HepG2 (cell line): ENCODE results near the gene PDE3B. TPM values are rescaled to one million over a fixed set of nuclear protein-coding genes. Genes with fewer than 3 reads are reported as not detected.
"Not testable (repeated sequence)": the region's sequence is repeated elsewhere in the genome, so short reads cannot be mapped to it uniquely, and the experiment has no call there.

Source experiments
- ATAC-seq: fragments of 200-7000 bp; cut with Tn5 transposase; 3 replicates; pipeline ENCODE4 v1.9.1; 2020; ENCODE audit warnings: mild to moderate bottlenecking, moderate library complexity
- BruUV-seq: library from RNA; stranded (reverse); fragments of 400-500 nt; replicated peaks from 2 replicates; lab custom pipeline; 2021; lab: Mats Ljungman, UMichigan
- CTCF ChIA-PET: fragments of 300-600 bp; formaldehyde crosslinking; extraction: SDS; loops from one replicate; lab custom pipeline; 2021; ENCODE audit warnings: low total read pairs, inconsistent platforms, low intra/inter-chr PET ratio; lab: Yijun Ruan, JAX
- POLR2A ChIA-PET: fragments of 350-600 bp; sonication (Branson Sonifier 250); formaldehyde crosslinking; loops from one replicate; lab custom pipeline; 2020; ENCODE audit warnings: antibody characterized with exemption, inconsistent platforms; lab: Yijun Ruan, JAX
- DNase-seq: peaks from one replicate; pipeline ENCODE4 v3.0.0-alpha.2; 2015; ENCODE audit warnings: low spot score
- FAIRE-seq: peaks from 3 replicates; lab custom pipeline; 2011; peaks lifted over from hg19 to GRCh38; lab: Jason Lieb, UNC
- H2AFZ ChIP-seq: one replicate; pipeline ENCODE4 v1.6.1; 2011; ENCODE audit warnings: low read length, inconsistent platforms
- H3K27ac ChIP-seq: fragments of 300-600 bp; 3 replicates; pipeline ENCODE4 v1.8.0; 2011; ENCODE audit warnings: mixed run types, mild to moderate bottlenecking, mixed read lengths, low read length, inconsistent platforms; ENCODE audit not compliant: insufficient read depth; ENCODE audit errors: extremely low read length
- H3K27me3 ChIP-seq, 2 experiments: fragments of 200-600 bp in 1 of 2; 2 replicates in 1 of 2; 3 replicates in 1 of 2; pipeline versions ENCODE4 v1.6.0 to v1.8.0; 2011; ENCODE audit warnings: low read length in 2 of 2, mild to moderate bottlenecking in 2 of 2, moderate library complexity in 2 of 2, inconsistent platforms in 1 of 2; ENCODE audit not compliant: insufficient read depth in 2 of 2, control insufficient read depth in 1 of 2
- H3K36me3 ChIP-seq, 2 experiments: fragments of 200-600 bp in 1 of 2; replicated peaks in 1 of 2; 2 replicates in 1 of 2; 3 replicates in 1 of 2; pipeline versions ENCODE4 v1.5.1 to v1.8.0; 2011; ENCODE audit warnings: low read length in 2 of 2, inconsistent platforms in 1 of 2; ENCODE audit not compliant: insufficient read depth in 2 of 2, control insufficient read depth in 1 of 2
- H3K4me1 ChIP-seq: 2 replicates; pipeline ENCODE4 v1.5.1; 2012; ENCODE audit warnings: low read length, inconsistent platforms; ENCODE audit not compliant: insufficient read depth
- H3K4me2 ChIP-seq: 2 replicates; pipeline ENCODE4 v1.6.0; 2011; ENCODE audit warnings: low read depth, low read length, inconsistent platforms
- H3K4me3 ChIP-seq, 3 experiments: fragments of 200-600 bp in 1 of 3; sonication (generic), shearing (Covaris generic) in 1 of 3; replicated peaks in 1 of 3; 2 replicates each; pipeline ENCODE4 v1.5.1; 2011 to 2016; ENCODE audit warnings: low read length in 3 of 3, inconsistent platforms in 2 of 3, low read depth in 2 of 3, mild to moderate bottlenecking in 2 of 3, control low read depth in 1 of 3, mixed read lengths in 1 of 3; ENCODE audit not compliant: insufficient read depth in 1 of 3
- H3K79me2 ChIP-seq: one replicate; pipeline ENCODE4 v1.6.1; 2011; ENCODE audit warnings: low read length, inconsistent platforms; ENCODE audit not compliant: insufficient read depth
- H3K9ac ChIP-seq: 2 replicates; pipeline ENCODE4 v1.6.0; 2011; ENCODE audit warnings: mild to moderate bottlenecking, low read depth, low read length, inconsistent platforms; ENCODE audit not compliant: insufficient read depth
- H3K9me3 ChIP-seq: 2 replicates; pipeline ENCODE4 v1.5.1; 2012; ENCODE audit warnings: mild to moderate bottlenecking, low read length
- H4K20me1 ChIP-seq: 2 replicates; pipeline ENCODE4 v1.6.0; 2011; ENCODE audit warnings: inconsistent platforms, mild to moderate bottlenecking, low read length, moderate library complexity; ENCODE audit not compliant: insufficient read depth
- ARNT ChIP-seq: fragments of 450-650 bp; IDR thresholded peaks from 2 replicates; pipeline ENCODE4 v1.6.1; 2017
- GLMP ChIP-seq: sonication (generic); formaldehyde crosslinking; IDR thresholded peaks from 2 replicates; pipeline ENCODE4 v1.9.0; 2021; ENCODE audit warnings: missing genetic modification reagents, mild to moderate bottlenecking, borderline replicate concordance
- HOXA5 ChIP-seq: sonication (generic); formaldehyde crosslinking; IDR thresholded peaks from 2 replicates; pipeline ENCODE4 v1.4.0; 2020; ENCODE audit warnings: missing genetic modification reagents
- NR3C1 ChIP-seq: sonication (generic); formaldehyde crosslinking; IDR thresholded peaks from 2 replicates; pipeline ENCODE4 v1.4.0; 2020; ENCODE audit warnings: missing genetic modification reagents
- POLR2G ChIP-seq: fragments of 200-400 bp; formaldehyde crosslinking; IDR thresholded peaks from 2 replicates; pipeline ENCODE4 v1.6.1; 2018; ENCODE audit warnings: mild to moderate bottlenecking, low read depth, low read length, moderate library complexity
- SALL2 ChIP-seq: sonication (generic); formaldehyde crosslinking; IDR thresholded peaks from 2 replicates; pipeline ENCODE4 v1.8.1; 2023; ENCODE audit warnings: mild to moderate bottlenecking, missing genetic modification reagents, inconsistent platforms
- SMARCE1 ChIP-seq: fragments of 450-650 bp; IDR thresholded peaks from 2 replicates; pipeline ENCODE4 v1.6.1; 2017; ENCODE audit warnings: borderline replicate concordance
- SRF ChIP-seq: IDR thresholded peaks from 2 replicates; pipeline ENCODE4 v1.6.1; 2011; ENCODE audit warnings: mild to moderate bottlenecking, low read depth, low read length, moderate library complexity
- THYN1 ChIP-seq: sonication (generic); formaldehyde crosslinking; IDR thresholded peaks from 2 replicates; pipeline ENCODE4 v1.8.1; 2023; ENCODE audit warnings: low read depth, mild to moderate bottlenecking, moderate library complexity, missing genetic modification reagents, borderline replicate concordance
- ZHX1 ChIP-seq: sonication (generic); formaldehyde crosslinking; IDR thresholded peaks from 2 replicates; pipeline ENCODE4 v1.8.1; 2022; ENCODE audit warnings: low read depth, mild to moderate bottlenecking, missing genetic modification reagents
- ZNF24 ChIP-seq: fragments of 450-650 bp; IDR thresholded peaks from 2 replicates; pipeline ENCODE4 v1.6.1; 2017; ENCODE audit warnings: antibody characterized with exemption, mild to moderate bottlenecking
- ZNF510 ChIP-seq: sonication (generic); formaldehyde crosslinking; IDR thresholded peaks from 2 replicates; pipeline ENCODE4 v1.4.0; 2020; ENCODE audit warnings: low read depth, mild to moderate bottlenecking, missing genetic modification reagents
- ZNF841 ChIP-seq: sonication (generic); formaldehyde crosslinking; IDR thresholded peaks from 2 replicates; pipeline ENCODE4 v1.8.1; 2023; ENCODE audit warnings: missing genetic modification reagents, borderline replicate concordance
- WGBS: methylation state at CpG from one replicate; pipeline ENCODE4 v1.1.6; 2017; ENCODE audit warnings: low lambda C conversion rate; 5-methylcytosine and 5-hydroxymethylcytosine counted together
- in situ Hi-C: cut with HindIII; loops from 2 replicates; pipeline ENCODE4 v1.10.0; 2017; ENCODE audit warnings: low pct_unique_long_range_greater_than_20kb; ENCODE audit not compliant: extremely low pct_ligation_motif_present
- intact Hi-C: fragments of 100-400 bp; cut with micrococcal nuclease; formaldehyde crosslinking; loops from one replicate; pipeline ENCODE4 v1.10.0; 2022; ENCODE audit not compliant: unreplicated experiment
- polyA plus RNA-seq, 8 experiments: library from polyadenylated mRNA; depleted of rRNA in 3 of 8; stranded (reverse) in 7 of 8; unstranded in 1 of 8; fragments of >200 nt; fragmentation: Illumina TruSeq in 4 of 8; extraction: Trizol in 4 of 8; gene quantifications; 2 replicates each; pipeline versions ENCODE4 v1.2.1 to v1.2.3, GENCODE V29; 2011 to 2016; ENCODE audit warnings: low read depth in 4 of 8, missing spikeins in 1 of 8, mixed read lengths in 1 of 8; ENCODE audit not compliant: insufficient read depth in 1 of 8
- total RNA-seq, 5 experiments: library from RNA; depleted of rRNA; stranded (reverse); fragments of >200 nt; fragmentation: Illumina TruSeq; extraction: Trizol; gene quantifications; 2 replicates each; pipeline ENCODE4 v1.2.3, GENCODE V29; 2016; ENCODE audit warnings: low read depth in 1 of 5

PDE3B gene
- total and polyA plus RNA-seq, 2 of the 13 experiments (the other 11 are each of a cell fraction or from before 2014, with no cell fraction given), result 14.1 to 26.5 TPM

- H3K4me3 ChIP-seq, POLR2A ChIA-PET, H3K4me2 ChIP-seq, H3K9ac ChIP-seq, CTCF ChIA-PET, DNase-seq, H3K27ac ChIP-seq, H3K36me3 ChIP-seq, FAIRE-seq, H2AFZ ChIP-seq, H3K9me3 ChIP-seq, ATAC-seq, H3K27me3 ChIP-seq, in situ Hi-C loops, BruUV-seq, H4K20me1 ChIP-seq: not testable (repeated sequence)
- WGBS, result 94% methylated on average over 2 of the region's 6 CpGs
- peaks cover 35% of the 10 kb centered on the region for H3K4me1 ChIP-seq
- H3K79me2 ChIP-seq, result peaks cover 33% of the 10 kb centered on the region
- intact Hi-C loops, result loop anchor here (10.0 kb wide), 1 partner anchor 99 kb away; the partner anchor contains the start of gene PDE3B
These were observed 100.1 kb downstream of the PDE3B start for GRCh38 chr11:14743667-14744066.

DNA sequence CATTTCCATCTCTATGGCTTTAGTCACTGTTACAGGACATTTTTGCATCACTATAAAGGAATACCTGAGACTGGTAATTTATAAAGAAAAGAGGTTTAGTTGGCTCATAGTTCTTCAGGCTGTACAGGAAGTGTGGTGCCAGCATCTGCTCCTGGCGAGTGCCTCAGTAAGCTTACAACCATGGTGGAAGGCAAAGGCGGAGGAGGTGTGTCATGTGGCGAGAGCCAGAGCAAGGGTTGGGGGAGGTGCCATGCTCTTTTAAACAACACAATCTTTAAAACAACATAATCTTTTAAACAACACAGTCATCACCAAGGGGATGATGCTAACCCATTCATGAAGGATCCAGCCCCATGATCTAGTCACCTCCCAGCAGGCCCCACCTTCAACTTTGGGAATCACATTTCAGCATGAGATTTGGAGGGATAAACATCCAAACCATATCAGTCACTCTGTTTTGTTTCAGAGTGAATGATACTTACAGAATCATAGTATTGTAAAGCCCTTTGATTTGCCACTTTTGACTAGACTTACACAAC is 103.3 kb downstream of the PDE3B start:
- no peaks in the 10 kb centered on the region for H3K27me3 ChIP-seq
- no peak overlapping the region for H3K9ac ChIP-seq
- H3K9me3 ChIP-seq, result no peaks in the 10 kb centered on the region
- FAIRE-seq, result no peak
- peaks cover 12% of the 10 kb centered on the region for H3K4me1 ChIP-seq
- H3K79me2 ChIP-seq, result peaks cover 34% of the 10 kb centered on the region
- H3K4me2 ChIP-seq, result no peak overlapping the region
- no peaks in the 10 kb centered on the region for H4K20me1 ChIP-seq
- 100% methylated on average over 3 of the region's 3 CpGs for WGBS
- CTCF ChIA-PET, result no interaction called here
- intact Hi-C loops (loop anchor here (10.0 kb wide), 1 partner anchor 102 kb away; the partner anchor contains the start of gene PDE3B), in situ Hi-C loops (no loop called here)
- no peak for DNase-seq
- no TSS peak for BruUV-seq
- POLR2A ChIA-PET, result no interaction called here
- H3K27ac ChIP-seq, result no peak overlapping the region
- no peak for ATAC-seq
- no peak overlapping the region for H3K4me3 ChIP-seq
- no peaks in the 10 kb centered on the region for H3K36me3 ChIP-seq
- H2AFZ ChIP-seq, result no peak overlapping the region
- TF ChIP-seq HOXA5 (CRISPR knock-in tag) (no peak), THYN1 (CRISPR knock-in tag) (no peak), SMARCE1 (no peak), ARNT (no peak), ZHX1 (CRISPR knock-in tag) (no peak), ZNF841 (CRISPR knock-in tag) (no peak), ZNF24 (no peak), SALL2 (CRISPR knock-in tag) (no peak), NR3C1 (CRISPR knock-in tag) (no peak), SRF (no peak), POLR2G (no peak), ZNF510 (no peak), GLMP (no peak)
